Aorta (tissue), 5 donors: ENCODE data around the gene AGBL4. TPM values are rescaled to one million over a fixed set of nuclear protein-coding genes. Genes with fewer than 3 reads are reported as not detected.
A peak's percentile ranks its signal among the peaks of the same experiment; 100 is the strongest.

Experiments used
- ATAC-seq: fragments of 200-7000 bp; cut with Tn5 transposase; one replicate; pipeline ENCODE4 v1.9.1; 2022; ENCODE audit warnings: moderate library complexity; ENCODE audit not compliant: low FRiP score
- DNase-seq, 2 donors: peaks; one replicate each; pipeline ENCODE4 v3.0.0-alpha.2; 2020
- H3K27ac ChIP-seq, 2 donors: one replicate each; pipeline ENCODE4 v1.5.1; 2013; ENCODE audit warnings: low read length in 2 of 2, mild to moderate bottlenecking in 2 of 2, moderate library complexity in 2 of 2, control low read depth in 1 of 2, inconsistent platforms in 1 of 2, low read depth in 1 of 2
- H3K27me3 ChIP-seq, 2 donors: one replicate each; pipeline ENCODE4 v1.6.1; 2013; ENCODE audit warnings: control low read depth in 1 of 2, low read length in 1 of 2, mild to moderate bottlenecking in 1 of 2, moderate library complexity in 1 of 2; ENCODE audit not compliant: insufficient read depth in 2 of 2, control insufficient read depth in 1 of 2
- H3K36me3 ChIP-seq, 2 donors: one replicate each; pipeline ENCODE4 v1.6.1; 2013; ENCODE audit warnings: control low read depth in 1 of 2, low read length in 1 of 2, mild to moderate bottlenecking in 1 of 2; ENCODE audit not compliant: insufficient read depth in 2 of 2, control insufficient read depth in 1 of 2
- H3K4me1 ChIP-seq, 2 donors: one replicate each; pipeline ENCODE4 v1.6.1; 2013; ENCODE audit warnings: low read length in 2 of 2, control low read depth in 1 of 2, mild to moderate bottlenecking in 1 of 2, moderate library complexity in 1 of 2; ENCODE audit not compliant: insufficient read depth in 2 of 2, control insufficient read depth in 1 of 2
- H3K4me3 ChIP-seq, 2 donors: one replicate each; pipeline ENCODE4 v1.5.1; 2013; ENCODE audit warnings: low read length in 2 of 2, control low read depth in 1 of 2, mild to moderate bottlenecking in 1 of 2
- H3K9me3 ChIP-seq: one replicate; pipeline ENCODE4 v1.6.1; 2013; ENCODE audit warnings: mild to moderate bottlenecking, low read length; ENCODE audit not compliant: control insufficient read depth
- WGBS, 2 donors: extraction: QIAGEN DNeasy Blood & Tissue Kit; methylation state at CpG; one replicate each; pipeline ENCODE4 v1.1.7; 2013; 5-methylcytosine and 5-hydroxymethylcytosine counted together
- intact Hi-C, 2 donors: fragments of 100-400 bp; cut with DNase I; formaldehyde crosslinking; loops; one replicate each; pipeline versions ENCODE4 v1.14.2 to v1.15.0; 2022
- polyA plus RNA-seq, 2 donors: library from polyadenylated mRNA; stranded (reverse); fragments of 200-250 nt; gene quantifications; one replicate each; pipeline ENCODE4 v1.2.3, GENCODE V29; 2013
- total RNA-seq, 2 donors: library from RNA; stranded (reverse); fragmentation: NEBNext Ultra II Directional; extraction: Animal tissue kit (Norgen Biotek cat#: 25700); gene quantifications; one replicate each; pipeline ENCODE4 v1.2.1, GENCODE V29; 2021
- donor health status: healthy with polysubstance abuse.
- donor health status: Bipolar disorder and iron deficiency.
- donor health status: DM: no; HTN: no; CAD: no.
- donor health status: DM: no; HTN: no; CAD: no.
- donor health status: DM: yes; HTN: yes; CAD: no.

AGBL4 gene
- total and polyA plus RNA-seq, 4 donors, result 0.18 TPM; not detected in 3

- Histone ChIP-seq H3K4me1 (peaks cover 0 to 4% of the 10 kb centered on the region in 2 donors), H3K9me3 (peaks cover 1% of the 10 kb centered on the region), H3K4me3 (no peak overlapping the region), H3K36me3 (no peaks in the 10 kb centered on the region), H3K27ac (no peak overlapping the region), H3K27me3 (no peaks in the 10 kb centered on the region)
- WGBS, 2 donors, result 45 to 48% methylated on average over 13 of the region's 13 CpGs
- ATAC-seq, result no peak
- DNase-seq, result no peak
- intact Hi-C loops, result no loop called here
Measured at GRCh38 chr1:48947761-48948537, 1075.8 kb downstream of the AGBL4 start.

- intact Hi-C loops, result no loop called here
- ATAC-seq (no peak), DNase-seq (no peak)
- 91 to 94% methylated on average over 2 of the region's 2 CpGs for WGBS, 2 donors
- H3K9me3 ChIP-seq, result peaks cover 1% of the 10 kb centered on the region
- H3K4me1 ChIP-seq, result peaks cover 2 to 4% of the 10 kb centered on the region in 2 donors
- H3K36me3 ChIP-seq, result no peaks in the 10 kb centered on the region
- H3K27ac ChIP-seq, result no peak overlapping the region
- no peaks in the 10 kb centered on the region for H3K27me3 ChIP-seq
- H3K4me3 ChIP-seq, result no peak overlapping the region
Measured at GRCh38 chr1:48946070-48946469, 1077.7 kb downstream of the AGBL4 start.

DNA sequence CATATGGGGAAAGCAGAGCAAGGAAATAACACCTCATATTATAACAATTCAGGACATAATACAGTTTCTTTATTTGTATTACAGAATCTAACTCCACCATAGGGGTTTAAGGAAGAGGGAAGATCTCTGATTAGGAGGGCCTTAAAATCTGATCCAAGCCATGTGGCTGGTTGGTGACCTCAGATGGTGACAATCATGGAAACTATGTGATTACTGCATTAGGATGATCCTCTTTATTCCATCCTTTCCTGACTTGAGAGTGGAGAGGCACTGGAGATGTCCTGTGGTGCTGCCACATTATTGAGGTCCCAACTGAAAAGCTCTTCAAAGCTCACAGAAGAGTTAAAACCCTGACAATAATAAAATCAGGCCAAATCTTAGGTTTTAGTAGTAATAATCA is 1078.9 kb downstream of the AGBL4 start:
- ATAC-seq (no peak), DNase-seq (no peak)
- H3K4me3 ChIP-seq, result no peak overlapping the region
- no peak overlapping the region for H3K27ac ChIP-seq
- H3K36me3 ChIP-seq, result no peaks in the 10 kb centered on the region
- H3K4me1 ChIP-seq, result peaks cover 3 to 4% of the 10 kb centered on the region in 2 donors
- intact Hi-C loops, result no loop called here
- no peaks in the 10 kb centered on the region for H3K27me3 ChIP-seq
- peaks cover 1% of the 10 kb centered on the region for H3K9me3 ChIP-seq

DNA sequence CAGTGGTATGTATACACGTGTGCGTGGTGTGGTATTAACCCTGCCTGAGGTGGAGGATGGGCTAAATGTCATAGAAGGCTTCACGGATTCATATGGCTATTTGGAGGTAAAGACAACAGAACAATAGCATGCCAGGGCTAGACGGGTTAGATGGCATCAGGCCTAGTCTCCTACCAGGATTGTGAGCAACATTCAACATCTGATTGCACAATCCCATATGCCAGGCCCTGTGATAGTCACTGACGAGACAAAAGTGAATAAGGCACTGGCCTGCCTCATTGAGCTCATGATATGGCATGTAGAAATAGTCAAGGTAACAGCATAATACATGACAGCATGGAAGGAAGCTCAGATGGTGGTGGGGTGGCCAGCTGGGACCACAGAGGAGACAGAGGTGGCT is 1079.9 kb downstream of the AGBL4 start:
- WGBS, 2 donors, result 86 to 88% methylated on average over 5 of the region's 5 CpGs
- no peak overlapping the region for H3K4me3 ChIP-seq
- no peak for DNase-seq
- peaks cover 3 to 4% of the 10 kb centered on the region in 2 donors for H3K4me1 ChIP-seq
- no peak for ATAC-seq
- intact Hi-C loops, result no loop called here
- no peaks in the 10 kb centered on the region for H3K27me3 ChIP-seq
- no peaks in the 10 kb centered on the region for H3K36me3 ChIP-seq
- no peak overlapping the region for H3K27ac ChIP-seq
- H3K9me3 ChIP-seq, result peaks cover 1% of the 10 kb centered on the region

DNA sequence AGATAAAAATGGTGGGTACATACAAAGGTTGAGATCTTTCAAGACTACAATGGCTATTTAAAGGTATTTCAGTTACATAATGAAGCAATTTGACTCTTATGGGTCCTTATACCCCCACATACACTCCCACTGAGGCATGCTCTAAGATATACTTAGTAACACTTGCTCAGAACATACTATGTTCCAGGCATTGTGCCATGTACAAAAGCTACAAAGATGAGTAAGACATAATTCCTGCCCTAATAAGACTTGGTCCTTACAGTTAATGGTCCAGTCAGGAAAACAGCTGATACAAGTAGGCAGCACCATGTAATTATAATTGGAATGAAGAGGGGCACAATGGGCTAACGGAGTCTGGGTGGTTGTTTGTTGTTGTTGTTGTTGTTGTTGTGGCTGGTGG is 1080.4 kb downstream of the AGBL4 start:
- peaks cover 3 to 4% of the 10 kb centered on the region in 2 donors for H3K4me1 ChIP-seq
- H3K27me3 ChIP-seq, result no peaks in the 10 kb centered on the region
- 72 to 92% methylated on average over 1 of the region's 1 CpG for WGBS, 2 donors
- DNase-seq (no peak), ATAC-seq (peak; percentile 48)
- no peak overlapping the region for H3K27ac ChIP-seq
- no peak overlapping the region for H3K4me3 ChIP-seq
- intact Hi-C loops, result no loop called here
- H3K9me3 ChIP-seq, result peaks cover 1% of the 10 kb centered on the region
- no peaks in the 10 kb centered on the region for H3K36me3 ChIP-seq

DNA sequence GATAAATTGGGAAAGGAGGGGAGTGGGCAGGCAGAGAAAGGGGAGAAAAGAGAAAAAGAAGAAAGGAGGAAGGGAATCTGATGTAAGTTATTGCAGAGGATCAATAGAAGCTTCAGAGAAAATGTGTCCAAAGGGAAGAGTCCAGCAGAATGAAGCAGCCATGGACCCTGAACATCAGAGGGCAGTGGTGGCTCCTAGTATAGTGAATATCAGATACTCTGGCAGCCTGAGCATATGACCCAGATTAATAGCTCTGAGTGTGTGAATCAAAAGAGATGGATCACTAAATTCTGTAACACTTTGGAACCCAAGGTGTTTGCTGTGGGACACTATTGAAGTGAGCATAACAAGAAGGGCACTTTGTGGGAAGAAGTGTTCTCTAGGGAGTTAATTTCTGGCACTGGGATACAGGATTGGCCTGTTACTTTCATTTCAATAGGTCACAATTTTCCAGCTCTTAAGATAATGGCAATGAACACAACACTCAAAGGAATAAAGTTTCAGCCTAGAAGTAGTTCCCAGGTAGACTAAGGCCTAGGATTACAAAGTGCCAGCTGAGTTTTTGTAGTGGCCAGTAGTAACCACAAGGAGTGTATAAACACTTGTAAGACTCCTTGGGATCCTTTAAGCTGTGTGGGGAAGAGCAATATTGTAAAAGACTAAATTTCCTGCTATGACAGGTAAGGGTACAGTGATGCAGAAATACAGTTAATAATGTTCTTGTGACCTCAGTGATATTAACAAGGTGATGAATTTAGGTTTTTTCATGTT is 1082.6 kb downstream of the AGBL4 start:
- Histone ChIP-seq H3K27me3 (no peaks in the 10 kb centered on the region), H3K36me3 (no peaks in the 10 kb centered on the region), H3K4me3 (no peak overlapping the region), H3K9me3 (peaks cover 1% of the 10 kb centered on the region), H3K4me1 (peaks cover 3 to 4% of the 10 kb centered on the region in 2 donors), H3K27ac (no peak overlapping the region)
- DNase-seq (no peak), ATAC-seq (no peak)
- intact Hi-C loops, result no loop called here

GRCh38 chr1:48940354-48940753 is 1083.4 kb downstream of the AGBL4 start:
- 87 to 91% methylated on average over 2 of the region's 2 CpGs for WGBS, 2 donors
- ATAC-seq, result no peak

DNA sequence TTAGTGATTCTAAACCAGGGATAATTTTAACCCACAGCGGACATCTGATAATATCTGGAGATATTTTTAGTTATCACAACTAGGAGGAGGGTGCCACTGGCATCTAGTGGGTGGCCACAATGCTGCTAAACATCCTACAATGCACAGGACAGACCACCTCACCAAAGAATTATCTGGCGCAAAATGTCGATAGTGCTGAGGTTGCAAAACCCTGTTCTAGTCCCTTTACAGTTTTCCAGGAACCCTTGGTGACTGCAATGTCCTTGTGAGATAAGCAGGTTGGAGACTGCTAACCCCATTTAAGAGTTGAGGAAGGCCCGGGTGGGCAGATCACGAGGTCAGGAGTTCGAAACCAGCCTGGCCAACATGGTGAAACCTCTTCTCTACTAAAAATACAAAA is 1083.9 kb downstream of the AGBL4 start:
- Histone ChIP-seq H3K27ac (no peak overlapping the region), H3K36me3 (no peaks in the 10 kb centered on the region), H3K4me1 (peaks cover 3 to 4% of the 10 kb centered on the region in 2 donors), H3K4me3 (no peak overlapping the region), H3K27me3 (no peaks in the 10 kb centered on the region), H3K9me3 (peaks cover 1% of the 10 kb centered on the region)
- 88 to 89% methylated on average over 6 of the region's 6 CpGs for WGBS, 2 donors
- DNase-seq, result no peak
- ATAC-seq, result no peak
- intact Hi-C loops, result no loop called here

More at GRCh38 chr1:48940354-48940753, 1083.4 kb downstream of the AGBL4 start:
- Histone ChIP-seq H3K27me3 (no peaks in the 10 kb centered on the region), H3K36me3 (no peaks in the 10 kb centered on the region), H3K4me3 (no peak overlapping the region), H3K27ac (no peak overlapping the region), H3K9me3 (peaks cover 1% of the 10 kb centered on the region), H3K4me1 (peaks cover 3 to 4% of the 10 kb centered on the region in 2 donors)
- intact Hi-C loops, result no loop called here
- DNase-seq, result no peak

DNA sequence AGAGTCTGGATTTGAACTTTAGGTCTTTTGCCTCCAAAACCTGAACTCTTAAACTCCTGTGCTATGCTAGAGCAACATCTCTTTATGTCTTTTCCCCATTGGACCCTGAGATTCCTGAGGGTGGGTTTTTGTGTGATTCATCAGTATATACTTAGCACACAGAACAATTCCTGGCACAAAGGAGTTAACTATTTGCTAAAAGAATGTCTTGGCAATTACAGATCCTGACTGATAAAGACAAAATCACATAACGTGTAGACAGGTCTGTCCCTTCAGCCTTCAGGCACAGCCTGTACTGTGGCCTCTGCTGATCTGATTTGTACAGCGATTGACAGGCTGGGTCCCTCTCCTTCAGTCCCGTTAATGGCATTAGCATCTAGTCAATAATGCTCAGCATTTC is 1084.7 kb downstream of the AGBL4 start:
- DNase-seq, result no peak

More for the DNA sequence above, 1084.7 kb downstream of the AGBL4 start:
- WGBS, 2 donors, result 59 to 62% methylated on average over 3 of the region's 3 CpGs
- intact Hi-C loops, result no loop called here
- H3K27ac ChIP-seq, result no peak overlapping the region
- H3K4me3 ChIP-seq, result no peak overlapping the region
- H3K9me3 ChIP-seq, result peaks cover 1% of the 10 kb centered on the region
- no peaks in the 10 kb centered on the region for H3K36me3 ChIP-seq
- no peak for ATAC-seq
- H3K4me1 ChIP-seq, result peaks cover 3 to 4% of the 10 kb centered on the region in 2 donors
- no peaks in the 10 kb centered on the region for H3K27me3 ChIP-seq
